IMR-90 (cell line): Measurements from ENCODE around the gene RBMS3. TPM values are rescaled to one million over a fixed set of nuclear protein-coding genes. Genes with fewer than 3 reads are reported as not detected.

ENCODE experiments used
- ATAC-seq: fragments of 200-7000 bp; cut with Tn5 transposase; 2 replicates; pipeline ENCODE4 v1.9.1; 2020; ENCODE audit warnings: low read depth, mild to moderate bottlenecking, moderate library complexity
- BruUV-seq: library from RNA; stranded (reverse); fragments of 400-500 nt; replicated peaks from 2 replicates; lab custom pipeline; 2021; lab: Mats Ljungman, UMichigan
- CTCF ChIA-PET: fragments of 300-600 bp; formaldehyde crosslinking; extraction: SDS; loops from one replicate; lab custom pipeline; 2021; ENCODE audit warnings: antibody characterized with exemption; lab: Yijun Ruan, JAX
- POLR2A ChIA-PET: fragments of 300-600 bp; sonication (Branson Sonifier 250); formaldehyde crosslinking; loops from one replicate; lab custom pipeline; 2022; ENCODE audit warnings: antibody characterized with exemption; ENCODE audit not compliant: unreplicated experiment; lab: Charles Lee
- DNase-seq: peaks from one replicate; pipeline ENCODE4 v3.0.0; 2013
- H2AFZ ChIP-seq: replicated peaks from 2 replicates; pipeline ENCODE3; 2013; ENCODE audit warnings: low read length, mild to moderate bottlenecking; ENCODE audit not compliant: poor library complexity
- H2AK5ac ChIP-seq: 2 replicates; pipeline ENCODE4 v1.6.1; 2013; ENCODE audit warnings: low read depth, low read length, inconsistent platforms
- H2AK9ac ChIP-seq: replicated peaks from 2 replicates; pipeline ENCODE3; 2013; ENCODE audit warnings: mild to moderate bottlenecking, low read depth, low read length, moderate library complexity; ENCODE audit not compliant: poor library complexity
- H2BK120ac ChIP-seq: 2 replicates; pipeline ENCODE4 v1.6.1; 2013; ENCODE audit warnings: low read depth, low read length, inconsistent platforms
- H2BK15ac ChIP-seq: 3 replicates; pipeline ENCODE4 v1.6.1; 2013; ENCODE audit warnings: low read depth, low read length, inconsistent platforms
- H2BK20ac ChIP-seq: 2 replicates; pipeline ENCODE4 v1.6.1; 2013; ENCODE audit warnings: low read depth, mild to moderate bottlenecking, inconsistent platforms, low read length, moderate library complexity
- H2BK5ac ChIP-seq: 2 replicates; pipeline ENCODE4 v1.6.1; 2013; ENCODE audit warnings: mild to moderate bottlenecking, low read depth, low read length, inconsistent platforms; ENCODE audit not compliant: poor library complexity, severe bottlenecking
- H3K14ac ChIP-seq: replicated peaks from 2 replicates; pipeline ENCODE4 v1.6.1; 2013; ENCODE audit warnings: low read depth, low read length, inconsistent platforms
- H3K18ac ChIP-seq: 2 replicates; pipeline ENCODE4 v1.6.1; 2013; ENCODE audit warnings: low read depth, low read length, control low read depth
- H3K23ac ChIP-seq: 2 replicates; pipeline ENCODE4 v1.6.1; 2013; ENCODE audit warnings: low read depth, low read length, inconsistent platforms
- H3K27ac ChIP-seq: 2 replicates; pipeline ENCODE4 v1.5.1; 2013; ENCODE audit warnings: mild to moderate bottlenecking, control low read depth, low read length; ENCODE audit not compliant: insufficient read depth
- H3K27me3 ChIP-seq: 2 replicates; pipeline ENCODE4 v1.6.1; 2013; ENCODE audit warnings: low read length; ENCODE audit not compliant: control insufficient read depth, insufficient read depth
- H3K36me3 ChIP-seq: 2 replicates; pipeline ENCODE4 v1.6.1; 2013; ENCODE audit warnings: low read length, mixed read lengths; ENCODE audit not compliant: control insufficient read depth, insufficient read depth
- H3K4ac ChIP-seq: 2 replicates; pipeline ENCODE4 v1.6.1; 2013; ENCODE audit warnings: low read depth, low read length, inconsistent platforms
- H3K4me1 ChIP-seq: 2 replicates; pipeline ENCODE4 v1.6.1; 2013; ENCODE audit warnings: low read length, mixed read lengths; ENCODE audit not compliant: control insufficient read depth, insufficient read depth
- H3K4me2 ChIP-seq: 2 replicates; pipeline ENCODE4 v1.6.1; 2013; ENCODE audit warnings: low read depth, mild to moderate bottlenecking, control low read depth, low read length, moderate library complexity
- H3K4me3 ChIP-seq: 2 replicates; pipeline ENCODE4 v1.5.1; 2013; ENCODE audit warnings: low read depth, mild to moderate bottlenecking, control low read depth, low read length, moderate library complexity; ENCODE audit not compliant: insufficient read depth
- H3K56ac ChIP-seq: 2 replicates; pipeline ENCODE4 v1.6.1; 2013; ENCODE audit warnings: low read length, inconsistent platforms; ENCODE audit not compliant: insufficient read depth; ENCODE audit errors: extremely low read depth
- H3K79me1 ChIP-seq, 2 experiments: 2 replicates each; pipeline ENCODE4 v1.6.1; 2013; ENCODE audit warnings: low read length in 2 of 2, inconsistent platforms in 1 of 2, low read depth in 1 of 2
- H3K9ac ChIP-seq: 2 replicates; pipeline ENCODE4 v1.6.1; 2013; ENCODE audit warnings: low read depth, low read length, control low read depth
- H3K9me1 ChIP-seq: 2 replicates; pipeline ENCODE4 v1.6.1; 2013; ENCODE audit warnings: low read length, inconsistent platforms; ENCODE audit not compliant: insufficient read depth
- H3K9me3 ChIP-seq: 2 replicates; pipeline ENCODE4 v1.6.1; 2013; ENCODE audit warnings: low read length; ENCODE audit not compliant: control insufficient read depth, insufficient read depth
- H4K20me1 ChIP-seq: 2 replicates; pipeline ENCODE4 v1.6.1; 2013; ENCODE audit warnings: low read length, inconsistent platforms; ENCODE audit not compliant: insufficient read depth
- H4K5ac ChIP-seq: 2 replicates; pipeline ENCODE4 v1.6.1; 2013; ENCODE audit warnings: mild to moderate bottlenecking, low read depth, low read length, control low read depth
- H4K8ac ChIP-seq, 2 experiments: 2 replicates each; pipeline ENCODE4 v1.6.1; 2013; ENCODE audit warnings: low read depth in 2 of 2, low read length in 2 of 2, control low read depth in 1 of 2, inconsistent platforms in 1 of 2
- H4K91ac ChIP-seq: 2 replicates; pipeline ENCODE4 v1.6.1; 2013; ENCODE audit warnings: low read depth, low read length, inconsistent platforms; ENCODE audit not compliant: insufficient read depth
- BHLHE40 ChIP-seq: fragments of 150-350 bp; IDR thresholded peaks from 2 replicates; pipeline ENCODE4 v1.6.1; 2016; ENCODE audit warnings: mild to moderate bottlenecking, low read depth, low read length
- CEBPB ChIP-seq: IDR thresholded peaks from 2 replicates; pipeline ENCODE4 v1.6.1; 2012; ENCODE audit warnings: low read depth, low read length, improper control_type of control experiment
- CHD1 ChIP-seq: IDR thresholded peaks from 2 replicates; pipeline ENCODE4 v1.6.1; 2012; ENCODE audit warnings: low read depth, low read length, improper control_type of control experiment
- ELK1 ChIP-seq: fragments of 150-350 bp; IDR thresholded peaks from 2 replicates; pipeline ENCODE4 v1.6.1; 2016; ENCODE audit warnings: low read depth, mild to moderate bottlenecking, low read length, moderate library complexity, borderline replicate concordance
- FOS ChIP-seq: fragments of 150-350 bp; IDR thresholded peaks from 2 replicates; pipeline ENCODE4 v1.6.1; 2016; ENCODE audit warnings: low read depth, low read length
- MAFK ChIP-seq: IDR thresholded peaks from 2 replicates; pipeline ENCODE4 v1.6.1; 2012; ENCODE audit warnings: low read depth, low read length, improper control_type of control experiment
- MAZ ChIP-seq: IDR thresholded peaks from 2 replicates; pipeline ENCODE4 v1.6.1; 2012; ENCODE audit warnings: low read depth, mild to moderate bottlenecking, low read length, improper control_type of control experiment, moderate library complexity, borderline replicate concordance
- MXI1 ChIP-seq: IDR thresholded peaks from 2 replicates; pipeline ENCODE4 v1.6.1; 2012; ENCODE audit warnings: low read depth, mild to moderate bottlenecking, low read length, moderate library complexity, borderline replicate concordance
- NFE2L2 ChIP-seq: fragments of 150-350 bp; IDR thresholded peaks from 2 replicates; pipeline ENCODE4 v1.6.1; 2016; ENCODE audit warnings: low read depth, mild to moderate bottlenecking, low read length
- POLR2A ChIP-seq: IDR thresholded peaks from 2 replicates; pipeline ENCODE4 v1.6.1; 2012; ENCODE audit warnings: mild to moderate bottlenecking, low read depth, low read length
- RAD21 ChIP-seq: IDR thresholded peaks from 2 replicates; pipeline ENCODE4 v1.6.1; 2012; ENCODE audit warnings: low read length, improper control_type of control experiment
- RCOR1 ChIP-seq: IDR thresholded peaks from 2 replicates; pipeline ENCODE4 v1.6.1; 2012; ENCODE audit warnings: mild to moderate bottlenecking, low read length, improper control_type of control experiment; ENCODE audit not compliant: insufficient replicate concordance
- RFX5 ChIP-seq: IDR thresholded peaks from 2 replicates; pipeline ENCODE4 v1.8.0; 2012; ENCODE audit warnings: low read depth, mild to moderate bottlenecking, low read length, moderate library complexity
- SMC3 ChIP-seq: fragments of 150-350 bp; IDR thresholded peaks from 2 replicates; pipeline ENCODE4 v1.6.1; 2016; ENCODE audit warnings: low read depth, mild to moderate bottlenecking, antibody characterized with exemption, low read length, moderate library complexity
- USF2 ChIP-seq: fragments of 150-350 bp; IDR thresholded peaks from 2 replicates; pipeline ENCODE4 v1.6.1; 2017; ENCODE audit warnings: mild to moderate bottlenecking, antibody characterized with exemption, low read length, low read depth
- WGBS, 2 experiments: methylation state at CpG; one replicate each; pipeline versions ENCODE4 v1.1.5 to v1.1.7; 2013; ENCODE audit warnings: missing lambda C conversion rate in 2 of 2; ENCODE audit not compliant: insufficient read length in 1 of 2; ENCODE audit errors: extremely low coverage in 2 of 2; 5-methylcytosine and 5-hydroxymethylcytosine counted together
- dilution Hi-C: fragments of 300-500 bp; cut with HindIII; formaldehyde crosslinking; loops from one replicate; pipeline ENCODE4 v1.14.3; 2018; ENCODE audit warnings: low sequenced_read_pairs; ENCODE audit not compliant: unreplicated experiment
- in situ Hi-C: fragments of 300-500 bp; cut with MboI; formaldehyde crosslinking; loops from 3 replicates; pipeline ENCODE4 v1.14.3; 2019; ENCODE audit warnings: low sequenced_read_pairs, inconsistent platforms, mixed read lengths
- intact Hi-C: fragments of 100-400 bp; cut with micrococcal nuclease; formaldehyde crosslinking; loops from 2 replicates; pipeline ENCODE4 v1.10.0; 2022
- polyA plus RNA-seq, 3 experiments: library from polyadenylated mRNA; depleted of rRNA; stranded (reverse); fragments of >200 nt; gene quantifications; 2 replicates each; pipeline ENCODE4 v1.2.3, GENCODE V29; 2012; ENCODE audit warnings: low replicate concordance in 1 of 3
- total RNA-seq: library from RNA; depleted of rRNA; stranded (reverse); fragments of >200 nt; gene quantifications from 2 replicates; pipeline ENCODE4 v1.2.3, GENCODE V29; 2012
- TF ChIP-seq, protein P1 (sequence below): conservative IDR thresholded peaks from 2 replicates; pipeline ENCODE4 v1.5.1; 2012; ENCODE audit warnings: mild to moderate bottlenecking, low read depth, low read length, improper control_type of control experiment

Gene RBMS3
- total and polyA plus RNA-seq, 2 of the 4 experiments (the other 2 are of a cell fraction): 15.2 to 127 TPM

DNA sequence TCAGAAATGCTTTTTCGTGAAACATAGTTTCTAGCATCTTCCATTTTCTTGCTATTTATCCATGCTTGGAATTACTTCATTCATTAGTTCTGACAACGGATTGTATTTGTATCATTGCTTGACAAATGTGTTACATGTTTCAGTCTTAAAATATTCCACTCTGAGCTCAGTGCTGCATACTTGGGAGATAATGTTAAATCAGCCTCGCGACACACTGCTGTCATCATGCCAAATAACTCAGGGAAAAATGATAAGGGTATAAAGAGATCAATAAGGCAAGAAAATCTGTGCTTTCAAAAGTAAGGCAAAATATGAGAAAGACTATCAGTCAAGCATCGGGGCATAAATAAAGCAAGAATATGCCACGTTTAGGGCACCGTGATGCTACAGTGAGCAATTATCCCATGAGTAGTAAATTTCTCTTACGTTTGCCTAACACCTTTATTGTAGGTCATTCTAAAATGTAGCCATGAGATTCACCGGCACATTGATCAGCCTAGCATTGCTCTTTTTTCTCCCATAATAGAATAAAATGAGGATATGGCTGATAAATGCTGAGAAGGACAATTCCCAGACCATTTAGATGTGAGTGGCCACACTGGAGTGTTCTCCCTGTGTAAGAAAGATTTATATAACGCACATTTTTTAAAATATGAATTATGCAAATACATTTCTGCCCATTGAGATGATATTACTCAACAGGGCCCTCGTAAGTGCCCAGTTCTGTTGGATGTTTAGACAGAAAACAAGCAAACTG lies 133.8 kb downstream of the RBMS3 start:
- in situ Hi-C loops: no loop called here
- H3K79me1 ChIP-seq: peaks cover 21 to 52% of the 10 kb centered on the region in 2 experiments
- no peak overlapping the region for H2BK120ac ChIP-seq

More for the DNA sequence above, 133.8 kb downstream of the RBMS3 start:
- no peak for ATAC-seq
- Histone ChIP-seq H2AFZ (no peak overlapping the region), H3K18ac (no peak overlapping the region), H3K27ac (no peak overlapping the region), H2AK5ac (no peak overlapping the region), H3K9me3 (no peaks in the 10 kb centered on the region), H3K9ac (no peak overlapping the region), H3K23ac (no peak overlapping the region), H3K4me2 (no peak overlapping the region), H2AK9ac (no peak overlapping the region), H3K36me3 (no peaks in the 10 kb centered on the region), H3K4me3 (no peak overlapping the region), H3K56ac (no peak overlapping the region), H3K4me1 (no peaks in the 10 kb centered on the region; the same call in 1 of the 2 replicates), H4K91ac (no peak overlapping the region), H4K20me1 (no peaks in the 10 kb centered on the region; the same call in 1 of the 2 replicates), H2BK20ac (no peak overlapping the region), H2BK15ac (no peak overlapping the region), H3K14ac (no peak overlapping the region), H4K8ac (no peak overlapping the region), H3K4ac (no peak overlapping the region), H3K27me3 (no peaks in the 10 kb centered on the region), H2BK5ac (no peak overlapping the region), H3K9me1 (peaks cover 8% of the 10 kb centered on the region), H4K5ac (no peak overlapping the region)
- TF ChIP-seq MAZ (no peak), MXI1 (no peak), SMC3 (no peak), MAFK (no peak), FOS (no peak), RCOR1 (no peak), CEBPB (no peak), POLR2A (no peak), CHD1 (no peak), USF2 (no peak), BHLHE40 (no peak), ELK1 (no peak), RAD21 (no peak), NFE2L2 (no peak), RFX5 (no peak)
- TF ChIP-seq, protein P1, sequence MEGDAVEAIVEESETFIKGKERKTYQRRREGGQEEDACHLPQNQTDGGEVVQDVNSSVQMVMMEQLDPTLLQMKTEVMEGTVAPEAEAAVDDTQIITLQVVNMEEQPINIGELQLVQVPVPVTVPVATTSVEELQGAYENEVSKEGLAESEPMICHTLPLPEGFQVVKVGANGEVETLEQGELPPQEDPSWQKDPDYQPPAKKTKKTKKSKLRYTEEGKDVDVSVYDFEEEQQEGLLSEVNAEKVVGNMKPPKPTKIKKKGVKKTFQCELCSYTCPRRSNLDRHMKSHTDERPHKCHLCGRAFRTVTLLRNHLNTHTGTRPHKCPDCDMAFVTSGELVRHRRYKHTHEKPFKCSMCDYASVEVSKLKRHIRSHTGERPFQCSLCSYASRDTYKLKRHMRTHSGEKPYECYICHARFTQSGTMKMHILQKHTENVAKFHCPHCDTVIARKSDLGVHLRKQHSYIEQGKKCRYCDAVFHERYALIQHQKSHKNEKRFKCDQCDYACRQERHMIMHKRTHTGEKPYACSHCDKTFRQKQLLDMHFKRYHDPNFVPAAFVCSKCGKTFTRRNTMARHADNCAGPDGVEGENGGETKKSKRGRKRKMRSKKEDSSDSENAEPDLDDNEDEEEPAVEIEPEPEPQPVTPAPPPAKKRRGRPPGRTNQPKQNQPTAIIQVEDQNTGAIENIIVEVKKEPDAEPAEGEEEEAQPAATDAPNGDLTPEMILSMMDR: no peak
- CTCF ChIA-PET: no interaction called here
- intact Hi-C loops (no loop called here), dilution Hi-C loops (no loop called here)
- no TSS peak for BruUV-seq
- 75% methylated on average over 2 of the region's 11 CpGs; no CpG with 5 or more reads in 1 of the 2 experiments for WGBS, 2 experiments
- DNase-seq: no peak
- POLR2A ChIA-PET: no interaction called here
